Stimulated activated CD4-positive, alpha-beta T cell treated with anti-CD3 and anti-CD28 coated beads, TNF-alpha, amount 100 ng/mL, for 48 hours (primary cell): ENCODE results near the gene RAB40C.
"Not testable (repeated sequence)": the region's sequence is repeated elsewhere in the genome, so short reads cannot be mapped to it uniquely, and the experiment has no call there.

Experiments
- DNase-seq, 3 donors: peaks; one replicate each; pipeline ENCODE4 v3.0.0-alpha.2; 2020; ENCODE audit warnings: low read depth in 3 of 3

RAB40C gene

GRCh38 chr16:590815-591200 lies 942 bp downstream of the RAB40C start:
- DNase-seq: no peak

- DNase-seq: no peak
These were observed 1.4 kb downstream of the RAB40C start for GRCh38 chr16:591231-591630.

- DNase-seq: no peak
These were observed 2.1 kb downstream of the RAB40C start for GRCh38 chr16:591892-592517.

DNA sequence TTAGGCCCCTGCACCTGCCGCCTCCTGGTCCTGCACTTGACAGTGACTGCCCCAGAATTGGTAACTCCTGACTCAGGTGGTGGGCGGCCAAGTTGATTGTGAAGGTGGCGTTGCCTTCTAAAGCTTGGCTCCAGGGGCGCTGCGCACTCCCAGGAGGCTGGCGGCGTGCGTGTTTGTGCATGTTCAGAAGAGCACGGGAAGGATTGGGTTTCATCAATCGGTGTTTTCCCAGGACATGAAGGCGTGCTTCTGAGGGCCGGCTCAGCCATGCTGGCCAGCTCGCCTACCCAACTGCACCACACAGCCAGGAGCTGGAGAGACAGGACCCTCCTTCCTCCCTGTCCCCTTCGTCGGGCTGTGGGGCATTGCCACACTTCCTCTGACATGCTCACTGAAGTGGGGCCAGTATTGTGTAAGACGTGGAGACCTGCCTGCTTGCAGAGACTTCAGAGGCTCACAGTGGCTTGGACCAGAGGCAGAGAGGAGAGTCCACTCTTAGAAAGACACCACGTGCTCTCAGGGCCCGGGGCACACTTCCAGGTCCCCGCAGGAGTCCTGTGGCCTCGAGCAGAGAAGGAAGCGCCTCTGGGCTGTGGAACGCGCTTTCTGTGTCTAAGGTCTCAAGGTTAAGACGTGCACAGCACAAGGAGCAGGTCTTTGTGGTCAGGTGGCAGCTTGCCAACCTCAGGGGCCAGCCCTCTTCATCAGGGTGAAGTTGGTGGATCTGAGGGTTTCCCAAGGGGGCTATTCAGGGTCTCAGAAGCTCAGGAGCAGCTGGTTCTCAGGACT lies 2.8 kb downstream of the RAB40C start:
- no peak for DNase-seq

GRCh38 chr16:593406-593805 lies 3.5 kb downstream of the RAB40C start:
- no peak for DNase-seq

GRCh38 chr16:593807-594206 lies 3.9 kb downstream of the RAB40C start:
- DNase-seq: no peak

- no peak for DNase-seq
These were observed 5.2 kb downstream of the RAB40C start for GRCh38 chr16:595094-595528.

- no peak for DNase-seq
These were observed 6.3 kb downstream of the RAB40C start for GRCh38 chr16:595942-596735.

- no peak for DNase-seq
These were observed 6.8 kb downstream of the RAB40C start for GRCh38 chr16:596736-597060.

DNA sequence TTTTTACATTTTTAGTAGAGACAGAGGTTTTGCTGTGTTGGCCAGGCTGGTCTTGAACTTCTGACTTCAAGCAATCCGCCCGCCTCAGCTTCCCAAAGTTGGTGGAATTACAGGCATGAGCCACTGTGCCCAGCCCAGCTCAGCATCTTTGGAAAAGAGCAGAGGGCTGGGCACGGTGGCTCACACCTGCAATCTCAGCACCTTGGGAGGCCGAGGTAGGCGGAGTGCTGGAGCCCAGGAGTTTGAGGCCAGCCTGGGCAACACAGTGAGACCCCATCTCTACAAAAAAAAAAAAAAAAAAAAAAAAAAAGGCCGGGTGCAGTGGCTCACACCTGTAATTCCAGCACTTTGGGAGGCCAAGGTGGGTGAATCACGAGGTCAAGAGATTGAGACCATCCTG lies 7.8 kb downstream of the RAB40C start:
- not testable (repeated sequence) for DNase-seq

GRCh38 chr16:598823-599739 lies 9.2 kb downstream of the RAB40C start:
- DNase-seq: no peak

GRCh38 chr16:600781-601180 lies 10.9 kb downstream of the RAB40C start:
- no peak for DNase-seq

GRCh38 chr16:603933-604332 lies 14.1 kb downstream of the RAB40C start:
- no peak for DNase-seq

- DNase-seq: no peak
These were observed 16.9 kb downstream of the RAB40C start for GRCh38 chr16:606656-607307.

GRCh38 chr16:608019-608418 lies 18.2 kb downstream of the RAB40C start:
- DNase-seq: peak; percentile 24 to 66 (median 53)

DNA sequence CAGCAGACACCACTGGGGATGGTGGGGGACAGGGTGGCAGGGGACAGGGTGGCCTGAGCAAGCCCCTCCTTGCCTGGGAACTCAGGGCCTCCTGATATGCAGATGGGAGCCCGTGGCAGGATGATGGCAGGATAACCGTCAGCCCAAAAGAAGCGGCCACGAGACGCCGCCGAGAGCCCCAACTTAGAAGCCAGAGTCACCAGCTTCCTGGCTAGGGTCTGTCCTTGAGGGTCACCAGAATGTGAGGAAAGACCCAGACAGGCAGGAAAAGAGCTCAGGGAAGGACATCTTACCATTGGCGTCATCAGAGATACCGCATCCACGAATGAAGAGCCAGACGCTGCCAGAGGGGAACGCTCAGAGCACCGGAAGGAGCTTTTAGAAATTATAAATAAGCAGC lies 19.4 kb downstream of the RAB40C start:
- no peak for DNase-seq

- DNase-seq: no peak
These were observed 20.1 kb downstream of the RAB40C start for GRCh38 chr16:609984-610383.

- peak; percentile 44 to 51 (median 50) for DNase-seq
These were observed 20.9 kb downstream of the RAB40C start for GRCh38 chr16:610513-611381.

GRCh38 chr16:615122-615521 lies 25.3 kb downstream of the RAB40C start:
- no peak for DNase-seq
